OCI-LY3 (cell line): Measurements from ENCODE around the gene SLC16A9.
"Not testable (repeated sequence)": the region's sequence is repeated elsewhere in the genome, so short reads cannot be mapped to it uniquely, and the experiment has no call there.

ENCODE experiments used
- H2AFZ ChIP-seq: fragments of 200-600, 300-600 bp; shearing (Covaris generic); 2 replicates; pipeline ENCODE4 v1.6.0; 2014; ENCODE audit warnings: antibody characterized with exemption, low read depth, low read length
- H3K27ac ChIP-seq: fragments of 200-600, 300-600 bp; sonication (generic); 2 replicates; pipeline ENCODE4 v1.5.1; 2014; ENCODE audit warnings: mild to moderate bottlenecking, low read length, moderate library complexity, mixed read lengths
- H3K27me3 ChIP-seq: fragments of 200-600, 300-600 bp; sonication (generic); 2 replicates; pipeline ENCODE4 v1.6.1; 2014; ENCODE audit warnings: low read depth, low read length, mixed read lengths
- H3K36me3 ChIP-seq: fragments of 200-600, 300-600 bp; sonication (generic); replicated peaks from 2 replicates; pipeline ENCODE3; 2014; ENCODE audit warnings: low read depth, low read length, mixed read lengths
- H3K4me1 ChIP-seq: fragments of 300-600, 200-600 bp; sonication (generic); 2 replicates; pipeline ENCODE4 v1.6.1; 2014; ENCODE audit warnings: low read length, mixed read lengths
- H3K4me2 ChIP-seq: fragments of 200-600, 300-600 bp; sonication (generic); 2 replicates; pipeline ENCODE4 v1.6.1; 2014; ENCODE audit warnings: low read length, mixed read lengths
- H3K4me3 ChIP-seq: fragments of 300-600, 200-600 bp; sonication (generic); 2 replicates; pipeline ENCODE4 v1.5.1; 2014; ENCODE audit warnings: antibody characterized with exemption, mild to moderate bottlenecking, low read length, moderate library complexity
- H3K79me2 ChIP-seq: fragments of 300-600, 200-600 bp; shearing (Covaris generic); 2 replicates; pipeline ENCODE4 v1.6.1; 2014; ENCODE audit warnings: mild to moderate bottlenecking, low read length, mixed read lengths
- H3K9ac ChIP-seq: fragments of 300-600, 200-600 bp; shearing (Covaris generic); 2 replicates; pipeline ENCODE4 v1.6.0; 2014; ENCODE audit warnings: mild to moderate bottlenecking, low read length, moderate library complexity
- H3K9me3 ChIP-seq: fragments of 200-600, 300-600 bp; shearing (Covaris generic); 2 replicates; pipeline ENCODE4 v1.6.1; 2014; ENCODE audit warnings: low read length, mixed read lengths; ENCODE audit not compliant: insufficient read depth
- H4K20me1 ChIP-seq: fragments of 200-600, 300-600 bp; sonication (generic); 2 replicates; pipeline ENCODE4 v1.6.1; 2016; ENCODE audit warnings: low read length, mixed read lengths; ENCODE audit not compliant: insufficient read depth
- CTCF ChIP-seq: fragments of 200-600, 300-600 bp; sonication (generic); IDR thresholded peaks from 2 replicates; pipeline ENCODE4 v1.5.1; 2014; ENCODE audit warnings: antibody characterized with exemption, low read length, low read depth
- EZH2phosphoT487 ChIP-seq: fragments of 200-600 bp; shearing (Covaris generic); IDR thresholded peaks from 2 replicates; pipeline ENCODE4 v1.6.1; 2018; ENCODE audit warnings: antibody characterized with exemption, mixed run types, low read depth

Gene SLC16A9

GRCh38 chr10:59734014-59734462, 24.4 kb upstream of the SLC16A9 start:
- no peak overlapping the region for H3K4me2 ChIP-seq
- TF ChIP-seq EZH2phosphoT487, result no peak
- TF ChIP-seq CTCF, result no peak

GRCh38 chr10:59733321-59734013, 23.8 kb upstream of the SLC16A9 start:
- H3K9me3 ChIP-seq, H3K4me1 ChIP-seq, H3K36me3 ChIP-seq, H3K79me2 ChIP-seq, H3K27ac ChIP-seq, H2AFZ ChIP-seq, H3K4me2 ChIP-seq, H3K27me3 ChIP-seq, H3K9ac ChIP-seq, H4K20me1 ChIP-seq, H3K4me3 ChIP-seq: not testable (repeated sequence)

More at GRCh38 chr10:59734014-59734462, 24.4 kb upstream of the SLC16A9 start:
- Histone ChIP-seq H3K9ac (no peak overlapping the region), H3K36me3 (no peaks in the 10 kb centered on the region), H3K27me3 (no peaks in the 10 kb centered on the region), H3K4me1 (peaks cover 8% of the 10 kb centered on the region), H2AFZ (no peak overlapping the region), H3K4me3 (no peak overlapping the region), H3K79me2 (no peaks in the 10 kb centered on the region), H4K20me1 (no peaks in the 10 kb centered on the region), H3K9me3 (no peaks in the 10 kb centered on the region), H3K27ac (no peak overlapping the region)

GRCh38 chr10:59732849-59733248, 23.2 kb upstream of the SLC16A9 start:
- not testable (repeated sequence) for H3K4me3 ChIP-seq, H3K27me3 ChIP-seq, H4K20me1 ChIP-seq, H2AFZ ChIP-seq, H3K4me2 ChIP-seq, H3K36me3 ChIP-seq, H3K9me3 ChIP-seq, H3K79me2 ChIP-seq, H3K27ac ChIP-seq, H3K9ac ChIP-seq, H3K4me1 ChIP-seq

- not testable (repeated sequence) for H4K20me1 ChIP-seq, H2AFZ ChIP-seq, H3K4me2 ChIP-seq
Measured at GRCh38 chr10:59729167-59729566, 19.5 kb upstream of the SLC16A9 start.

GRCh38 chr10:59724098-59724938, 14.7 kb upstream of the SLC16A9 start:
- TF ChIP-seq CTCF (no peak), EZH2phosphoT487 (no peak)
- Histone ChIP-seq H3K36me3 (no peaks in the 10 kb centered on the region), H3K79me2 (no peaks in the 10 kb centered on the region), H3K4me1 (no peaks in the 10 kb centered on the region), H2AFZ (no peak overlapping the region), H3K27ac (no peak overlapping the region), H3K9ac (no peak overlapping the region), H3K4me2 (no peak overlapping the region), H3K27me3 (no peaks in the 10 kb centered on the region), H3K9me3 (no peaks in the 10 kb centered on the region), H3K4me3 (no peak overlapping the region), H4K20me1 (no peaks in the 10 kb centered on the region)

More at GRCh38 chr10:59729167-59729566, 19.5 kb upstream of the SLC16A9 start:
- H3K79me2 ChIP-seq, H3K9me3 ChIP-seq, H3K27ac ChIP-seq, H3K27me3 ChIP-seq, H3K9ac ChIP-seq, H3K4me1 ChIP-seq, H3K36me3 ChIP-seq, H3K4me3 ChIP-seq: not testable (repeated sequence)
